ENCODE measurements around the gene DNAJC24. TPM values are rescaled to one million over a fixed set of nuclear protein-coding genes. Genes with fewer than 3 reads are reported as not detected.

DNAJC24 gene
- total RNA-seq, 1 experiment from 2014 or later, result 18.3 TPM

DNA sequence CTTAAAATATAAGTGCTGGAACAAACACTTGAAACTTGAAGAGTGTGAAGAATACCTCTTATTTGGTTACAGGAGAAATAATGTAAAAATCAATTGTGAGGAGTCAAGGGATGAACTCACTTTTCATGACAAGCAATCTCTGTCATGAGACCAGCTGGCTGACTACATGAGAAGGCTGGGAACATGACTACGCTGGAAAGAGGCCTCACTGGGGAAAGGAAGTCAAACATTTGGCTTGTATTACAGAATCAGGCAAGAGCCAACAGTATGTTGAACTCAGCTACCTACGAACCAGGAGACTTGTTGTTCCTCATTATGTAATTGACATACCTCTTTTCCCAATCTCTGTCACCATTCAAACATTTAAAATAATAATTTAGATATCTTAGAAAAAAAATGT, 14.5 kb upstream of the DNAJC24 start:
- no peaks in the 10 kb centered on the region for H3K9me3 ChIP-seq (ENCODE audit: control insufficient read depth in 1 of 2, insufficient read depth in 1 of 2, low read depth in 1 of 2, low read length in 2 of 2)
- CTCF ChIA-PET, result no interaction called here
- H3K4me3 ChIP-seq (replicated peaks in 1 of 2; ENCODE audit: low read depth in 1 of 2, low read length in 2 of 2), result no peak overlapping the region
- intact Hi-C loops (cut with micrococcal nuclease), result no loop called here
- no peaks in the 10 kb centered on the region for H3K27me3 ChIP-seq (ENCODE audit: insufficient read depth, low read length)
- H3K4me1 ChIP-seq (ENCODE audit: control insufficient read depth in 1 of 2, insufficient read depth in 2 of 2, low read length in 2 of 2), result no peaks in the 10 kb centered on the region
- no peak for ATAC-seq
- no peak for TF ChIP-seq SP1 (IDR thresholded peaks at IDR 0.05; ENCODE audit: low read depth)
- no TSS peak for BruUV-seq (replicated peaks)
- RAD21 ChIA-PET (ENCODE audit: low non-redundant PET in 1 of 2, low total read pairs in 2 of 2, uncharacterized antibody in 2 of 2, unreplicated experiment in 2 of 2), result no interaction called here
- POLR2A ChIA-PET, result no interaction called here
- no peaks in the 10 kb centered on the region for H3K9me2 ChIP-seq (ENCODE audit: insufficient read depth)
- no peaks in the 10 kb centered on the region for H3K79me2 ChIP-seq (ENCODE audit: insufficient read depth, low read length)
- no peak for DNase-seq (ENCODE audit: low read depth, low spot score)
- H3K27ac ChIP-seq (ENCODE audit: low read depth, low read length), result no peak overlapping the region
- H3K4me2 ChIP-seq (ENCODE audit: low read length), result no peak overlapping the region
- no peak overlapping the region for H2AFZ ChIP-seq (ENCODE audit: low read depth, low read length, poor library complexity, severe bottlenecking)
- H3K9ac ChIP-seq (ENCODE audit: low read length), result no peak overlapping the region
- no peaks in the 10 kb centered on the region for H3K36me3 ChIP-seq (ENCODE audit: control insufficient read depth in 1 of 2, insufficient read depth in 2 of 2, low read length in 2 of 2)
- no peaks in the 10 kb centered on the region for H4K20me1 ChIP-seq (ENCODE audit: insufficient read depth)

DNA sequence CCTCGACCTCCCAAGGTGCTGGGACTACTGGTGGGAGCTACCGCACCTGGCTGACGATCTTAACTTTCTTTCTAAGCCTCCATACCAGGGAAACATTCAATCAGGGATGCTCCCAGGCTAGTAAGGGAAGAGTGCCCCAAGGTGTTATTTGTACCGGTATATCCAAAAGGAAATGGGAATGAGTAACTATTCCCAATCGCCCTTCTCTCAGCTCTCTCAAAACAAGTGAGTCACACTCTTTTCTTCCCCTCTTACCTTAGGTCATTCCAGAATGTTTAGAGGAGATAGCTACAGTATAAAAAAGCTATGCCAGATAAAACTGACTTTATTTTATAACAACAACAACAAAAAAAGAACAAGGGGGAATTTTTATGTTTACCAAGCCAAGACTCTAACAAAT, 13.8 kb upstream of the DNAJC24 start:
- Histone ChIP-seq H3K4me3 (replicated peaks in 1 of 2; ENCODE audit: low read depth in 1 of 2, low read length in 2 of 2) (no peak overlapping the region), H3K79me2 (ENCODE audit: insufficient read depth, low read length) (no peaks in the 10 kb centered on the region), H3K27me3 (ENCODE audit: insufficient read depth, low read length) (no peaks in the 10 kb centered on the region), H3K4me2 (ENCODE audit: low read length) (no peak overlapping the region), H3K27ac (ENCODE audit: low read depth, low read length) (no peak overlapping the region), H3K9me2 (ENCODE audit: insufficient read depth) (no peaks in the 10 kb centered on the region), H4K20me1 (ENCODE audit: insufficient read depth) (no peaks in the 10 kb centered on the region), H3K36me3 (ENCODE audit: control insufficient read depth in 1 of 2, insufficient read depth in 2 of 2, low read length in 2 of 2) (no peaks in the 10 kb centered on the region), H3K9me3 (ENCODE audit: control insufficient read depth in 1 of 2, insufficient read depth in 1 of 2, low read depth in 1 of 2, low read length in 2 of 2) (no peaks in the 10 kb centered on the region), H3K4me1 (ENCODE audit: control insufficient read depth in 1 of 2, insufficient read depth in 2 of 2, low read length in 2 of 2) (no peaks in the 10 kb centered on the region), H2AFZ (ENCODE audit: low read depth, low read length, poor library complexity, severe bottlenecking) (no peak overlapping the region), H3K9ac (ENCODE audit: low read length) (no peak overlapping the region)
- intact Hi-C loops (cut with micrococcal nuclease), result no loop called here
- CTCF ChIA-PET, result no interaction called here
- ATAC-seq (no peak), DNase-seq (ENCODE audit: low read depth, low spot score) (no peak)
- POLR2A ChIA-PET, result no interaction called here
- no TSS peak for BruUV-seq (replicated peaks)
- RAD21 ChIA-PET (ENCODE audit: low non-redundant PET in 1 of 2, low total read pairs in 2 of 2, uncharacterized antibody in 2 of 2, unreplicated experiment in 2 of 2), result no interaction called here
- no peak for TF ChIP-seq SP1 (IDR thresholded peaks at IDR 0.05; ENCODE audit: low read depth)
- TF ChIP-seq, protein P1, sequence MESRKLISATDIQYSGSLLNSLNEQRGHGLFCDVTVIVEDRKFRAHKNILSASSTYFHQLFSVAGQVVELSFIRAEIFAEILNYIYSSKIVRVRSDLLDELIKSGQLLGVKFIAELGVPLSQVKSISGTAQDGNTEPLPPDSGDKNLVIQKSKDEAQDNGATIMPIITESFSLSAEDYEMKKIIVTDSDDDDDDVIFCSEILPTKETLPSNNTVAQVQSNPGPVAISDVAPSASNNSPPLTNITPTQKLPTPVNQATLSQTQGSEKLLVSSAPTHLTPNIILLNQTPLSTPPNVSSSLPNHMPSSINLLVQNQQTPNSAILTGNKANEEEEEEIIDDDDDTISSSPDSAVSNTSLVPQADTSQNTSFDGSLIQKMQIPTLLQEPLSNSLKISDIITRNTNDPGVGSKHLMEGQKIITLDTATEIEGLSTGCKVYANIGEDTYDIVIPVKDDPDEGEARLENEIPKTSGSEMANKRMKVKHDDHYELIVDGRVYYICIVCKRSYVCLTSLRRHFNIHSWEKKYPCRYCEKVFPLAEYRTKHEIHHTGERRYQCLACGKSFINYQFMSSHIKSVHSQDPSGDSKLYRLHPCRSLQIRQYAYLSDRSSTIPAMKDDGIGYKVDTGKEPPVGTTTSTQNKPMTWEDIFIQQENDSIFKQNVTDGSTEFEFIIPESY (IDR thresholded peaks at IDR 0.05; ENCODE audit: extremely low read depth, insufficient replicate concordance, low read length), result no peak
- TF ChIP-seq, protein P2, sequence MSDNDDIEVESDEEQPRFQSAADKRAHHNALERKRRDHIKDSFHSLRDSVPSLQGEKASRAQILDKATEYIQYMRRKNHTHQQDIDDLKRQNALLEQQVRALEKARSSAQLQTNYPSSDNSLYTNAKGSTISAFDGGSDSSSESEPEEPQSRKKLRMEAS (IDR thresholded peaks at IDR 0.05), result no peak
- TF ChIP-seq SRF (IDR thresholded peaks at IDR 0.05; ENCODE audit: low read depth), result no peak
- TF ChIP-seq, protein P3, sequence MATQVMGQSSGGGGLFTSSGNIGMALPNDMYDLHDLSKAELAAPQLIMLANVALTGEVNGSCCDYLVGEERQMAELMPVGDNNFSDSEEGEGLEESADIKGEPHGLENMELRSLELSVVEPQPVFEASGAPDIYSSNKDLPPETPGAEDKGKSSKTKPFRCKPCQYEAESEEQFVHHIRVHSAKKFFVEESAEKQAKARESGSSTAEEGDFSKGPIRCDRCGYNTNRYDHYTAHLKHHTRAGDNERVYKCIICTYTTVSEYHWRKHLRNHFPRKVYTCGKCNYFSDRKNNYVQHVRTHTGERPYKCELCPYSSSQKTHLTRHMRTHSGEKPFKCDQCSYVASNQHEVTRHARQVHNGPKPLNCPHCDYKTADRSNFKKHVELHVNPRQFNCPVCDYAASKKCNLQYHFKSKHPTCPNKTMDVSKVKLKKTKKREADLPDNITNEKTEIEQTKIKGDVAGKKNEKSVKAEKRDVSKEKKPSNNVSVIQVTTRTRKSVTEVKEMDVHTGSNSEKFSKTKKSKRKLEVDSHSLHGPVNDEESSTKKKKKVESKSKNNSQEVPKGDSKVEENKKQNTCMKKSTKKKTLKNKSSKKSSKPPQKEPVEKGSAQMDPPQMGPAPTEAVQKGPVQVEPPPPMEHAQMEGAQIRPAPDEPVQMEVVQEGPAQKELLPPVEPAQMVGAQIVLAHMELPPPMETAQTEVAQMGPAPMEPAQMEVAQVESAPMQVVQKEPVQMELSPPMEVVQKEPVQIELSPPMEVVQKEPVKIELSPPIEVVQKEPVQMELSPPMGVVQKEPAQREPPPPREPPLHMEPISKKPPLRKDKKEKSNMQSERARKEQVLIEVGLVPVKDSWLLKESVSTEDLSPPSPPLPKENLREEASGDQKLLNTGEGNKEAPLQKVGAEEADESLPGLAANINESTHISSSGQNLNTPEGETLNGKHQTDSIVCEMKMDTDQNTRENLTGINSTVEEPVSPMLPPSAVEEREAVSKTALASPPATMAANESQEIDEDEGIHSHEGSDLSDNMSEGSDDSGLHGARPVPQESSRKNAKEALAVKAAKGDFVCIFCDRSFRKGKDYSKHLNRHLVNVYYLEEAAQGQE (IDR thresholded peaks at IDR 0.05; ENCODE audit: low read depth), result no peak
- no peak for TF ChIP-seq POLR2AphosphoS5 (IDR thresholded peaks at IDR 0.05; ENCODE audit: low read depth, low read length)
- TF ChIP-seq SIN3A (IDR thresholded peaks at IDR 0.05; ENCODE audit: low read depth), result no peak
- no peak for TF ChIP-seq EGR1 (IDR thresholded peaks at IDR 0.05; ENCODE audit: low read depth)
- no peak for TF ChIP-seq JUND (IDR thresholded peaks at IDR 0.05)
- TF ChIP-seq CBX3 (IDR thresholded peaks at IDR 0.05; ENCODE audit: low read depth), result no peak
- TF ChIP-seq ZFX (IDR thresholded peaks at IDR 0.05), result no peak
- TF ChIP-seq TCF7L2 (IDR thresholded peaks at IDR 0.05; ENCODE audit: borderline replicate concordance, extremely low read depth, insufficient read depth, insufficient read length), result no peak
- no peak for TF ChIP-seq EZH2phosphoT487 (IDR thresholded peaks at IDR 0.05; ENCODE audit: borderline replicate concordance)
- TF ChIP-seq CEBPB (IDR thresholded peaks at IDR 0.05; ENCODE audit: low read depth), result no peak
- TF ChIP-seq RAD21 (IDR thresholded peaks at IDR 0.05; ENCODE audit: low read depth), result no peak
- no peak for TF ChIP-seq ZNF274 (IDR thresholded peaks at IDR 0.05; ENCODE audit: low read depth, low read length)
- TF ChIP-seq FOSL1 (IDR thresholded peaks at IDR 0.05; ENCODE audit: low read depth), result no peak
- no peak for TF ChIP-seq YY1 (IDR thresholded peaks at IDR 0.05; ENCODE audit: extremely low read depth, insufficient replicate concordance, low read depth, low read length)
